ENCODE data around the gene MEIKIN. TPM values are rescaled to one million over a fixed set of nuclear protein-coding genes. Genes with fewer than 3 reads are reported as not detected.

MEIKIN gene
- total and polyA plus RNA-seq, 4 donors, result 0.42 to 0.51 TPM; not detected in 2

GRCh38 chr5:131825404-131826013 lies 120.0 kb downstream of the MEIKIN start:
- H3K9ac ChIP-seq (ENCODE audit: low read depth in 1 of 2, low read length in 2 of 2), result no peak overlapping the region
- no peaks in the 10 kb centered on the region for H3K9me3 ChIP-seq (ENCODE audit: control insufficient read depth in 4 of 4, low read length in 3 of 4)
- H3K4me3 ChIP-seq (ENCODE audit: low read depth in 1 of 3, low read length in 3 of 3), result no peak overlapping the region
- DNase-seq (ENCODE audit: low spot score), result no peak
- TF ChIP-seq, protein P1, sequence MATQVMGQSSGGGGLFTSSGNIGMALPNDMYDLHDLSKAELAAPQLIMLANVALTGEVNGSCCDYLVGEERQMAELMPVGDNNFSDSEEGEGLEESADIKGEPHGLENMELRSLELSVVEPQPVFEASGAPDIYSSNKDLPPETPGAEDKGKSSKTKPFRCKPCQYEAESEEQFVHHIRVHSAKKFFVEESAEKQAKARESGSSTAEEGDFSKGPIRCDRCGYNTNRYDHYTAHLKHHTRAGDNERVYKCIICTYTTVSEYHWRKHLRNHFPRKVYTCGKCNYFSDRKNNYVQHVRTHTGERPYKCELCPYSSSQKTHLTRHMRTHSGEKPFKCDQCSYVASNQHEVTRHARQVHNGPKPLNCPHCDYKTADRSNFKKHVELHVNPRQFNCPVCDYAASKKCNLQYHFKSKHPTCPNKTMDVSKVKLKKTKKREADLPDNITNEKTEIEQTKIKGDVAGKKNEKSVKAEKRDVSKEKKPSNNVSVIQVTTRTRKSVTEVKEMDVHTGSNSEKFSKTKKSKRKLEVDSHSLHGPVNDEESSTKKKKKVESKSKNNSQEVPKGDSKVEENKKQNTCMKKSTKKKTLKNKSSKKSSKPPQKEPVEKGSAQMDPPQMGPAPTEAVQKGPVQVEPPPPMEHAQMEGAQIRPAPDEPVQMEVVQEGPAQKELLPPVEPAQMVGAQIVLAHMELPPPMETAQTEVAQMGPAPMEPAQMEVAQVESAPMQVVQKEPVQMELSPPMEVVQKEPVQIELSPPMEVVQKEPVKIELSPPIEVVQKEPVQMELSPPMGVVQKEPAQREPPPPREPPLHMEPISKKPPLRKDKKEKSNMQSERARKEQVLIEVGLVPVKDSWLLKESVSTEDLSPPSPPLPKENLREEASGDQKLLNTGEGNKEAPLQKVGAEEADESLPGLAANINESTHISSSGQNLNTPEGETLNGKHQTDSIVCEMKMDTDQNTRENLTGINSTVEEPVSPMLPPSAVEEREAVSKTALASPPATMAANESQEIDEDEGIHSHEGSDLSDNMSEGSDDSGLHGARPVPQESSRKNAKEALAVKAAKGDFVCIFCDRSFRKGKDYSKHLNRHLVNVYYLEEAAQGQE (IDR thresholded peaks at IDR 0.05), result no peak
- no peak for TF ChIP-seq YY1 (IDR thresholded peaks at IDR 0.05)
- no peak for TF ChIP-seq HNF4G (IDR thresholded peaks at IDR 0.05)
- TF ChIP-seq HNF4A (conservative IDR thresholded peaks at IDR 0.05), result no peak
- no peak for TF ChIP-seq CTCF (IDR thresholded peaks at IDR 0.05; ENCODE audit: low read depth, low read length, missing input control)
- TF ChIP-seq GABPA (IDR thresholded peaks at IDR 0.05 in 1 of 2, conservative IDR thresholded peaks at IDR 0.05 in 1 of 2), result no peak
- TF ChIP-seq TAF1 (conservative IDR thresholded peaks at IDR 0.05), result no peak
- no peak for TF ChIP-seq EGR1 (IDR thresholded peaks at IDR 0.05; ENCODE audit: low read depth in 2 of 2)
- TF ChIP-seq RAD21 (IDR thresholded peaks at IDR 0.05), result no peak
- TF ChIP-seq MAX (IDR thresholded peaks at IDR 0.05), result no peak
- no peak for TF ChIP-seq FOXA2 (IDR thresholded peaks at IDR 0.05)
- no peak for TF ChIP-seq JUND (IDR thresholded peaks at IDR 0.05)
- TF ChIP-seq SP1 (IDR thresholded peaks at IDR 0.05), result no peak
- TF ChIP-seq ZBTB33 (IDR thresholded peaks at IDR 0.05), result no peak
- TF ChIP-seq, protein P2, sequence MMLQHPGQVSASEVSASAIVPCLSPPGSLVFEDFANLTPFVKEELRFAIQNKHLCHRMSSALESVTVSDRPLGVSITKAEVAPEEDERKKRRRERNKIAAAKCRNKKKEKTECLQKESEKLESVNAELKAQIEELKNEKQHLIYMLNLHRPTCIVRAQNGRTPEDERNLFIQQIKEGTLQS (IDR thresholded peaks at IDR 0.05), result no peak
- no peak for TF ChIP-seq NR2F2 (IDR thresholded peaks at IDR 0.05)
- TF ChIP-seq RXRA (IDR thresholded peaks at IDR 0.05), result no peak
- no peaks in the 10 kb centered on the region for H3K4me1 ChIP-seq (ENCODE audit: control insufficient read depth in 4 of 4, insufficient read depth in 4 of 4, low read length in 3 of 4)
- no peaks in the 10 kb centered on the region for H3K27me3 ChIP-seq (ENCODE audit: control insufficient read depth in 4 of 4, insufficient read depth in 4 of 4, low read length in 3 of 4)
- no peak overlapping the region for H3K27ac ChIP-seq (ENCODE audit: low read depth in 1 of 2, low read length in 2 of 2)
- 75% methylated on average over 2 of the region's 2 CpGs for WGBS
- H3K36me3 ChIP-seq (ENCODE audit: control insufficient read depth in 4 of 4, insufficient read depth in 3 of 4, low read depth in 1 of 4, low read length in 3 of 4), result no peaks in the 10 kb centered on the region
